ENCODE data around the gene SYT2.

- TF ChIP-seq POLR2A (IDR thresholded peaks at IDR 0.05) (no peak), CTCF (IDR thresholded peaks at IDR 0.05) (no peak)
Measured at GRCh38 chr1:202698276-202698675, 12.0 kb downstream of the SYT2 start.

Measured in thyroid gland (tissue), 4 donors.